Measurements from ENCODE around the gene TPCN2.

Gene TPCN2

GRCh38 chr11:69003866-69004367 is 44.8 kb upstream of the TPCN2 start:
- H3K36me3 ChIP-seq (ENCODE audit: low read length): no peaks in the 10 kb centered on the region
- H3K9ac ChIP-seq (ENCODE audit: low read length): no peak overlapping the region
- H3K4me3 ChIP-seq (ENCODE audit: insufficient read depth, low read length, poor library complexity, severe bottlenecking): no peak overlapping the region
- H3K9me3 ChIP-seq (ENCODE audit: insufficient read depth, low read length): no peaks in the 10 kb centered on the region
- no peaks in the 10 kb centered on the region for H4K20me1 ChIP-seq (ENCODE audit: low read depth, low read length)
- H3K4me2 ChIP-seq (ENCODE audit: low read depth, low read length, poor library complexity, severe bottlenecking): no peak overlapping the region
- H3K79me2 ChIP-seq (ENCODE audit: insufficient read depth, low read length): no peaks in the 10 kb centered on the region
- H3K27ac ChIP-seq (ENCODE audit: low read depth, low read length): no peak overlapping the region
- H2AFZ ChIP-seq (ENCODE audit: low read depth, low read length, severe bottlenecking): no peak overlapping the region
- no peak for TF ChIP-seq EZH2phosphoT487 (conservative IDR thresholded peaks at IDR 0.05; ENCODE audit: low read length)
- TF ChIP-seq CTCF (IDR thresholded peaks at IDR 0.05; ENCODE audit: insufficient read depth, low read length, poor library complexity, severe bottlenecking): no peak
- no peaks in the 10 kb centered on the region for H3K27me3 ChIP-seq (ENCODE audit: low read length)
- no peaks in the 10 kb centered on the region for H3K9me2 ChIP-seq (replicated peaks; ENCODE audit: insufficient read depth, low read length)
- H3F3A ChIP-seq (ENCODE audit: insufficient read depth): no peaks in the 10 kb centered on the region

- TF ChIP-seq CTCF (IDR thresholded peaks at IDR 0.05; ENCODE audit: insufficient read depth, low read length, poor library complexity, severe bottlenecking): no peak
- TF ChIP-seq EZH2phosphoT487 (conservative IDR thresholded peaks at IDR 0.05; ENCODE audit: low read length): no peak
- Histone ChIP-seq H3K36me3 (ENCODE audit: low read length) (no peaks in the 10 kb centered on the region), H3K4me3 (ENCODE audit: insufficient read depth, low read length, poor library complexity, severe bottlenecking) (no peak overlapping the region), H3K27ac (ENCODE audit: low read depth, low read length) (no peak overlapping the region), H3K4me2 (ENCODE audit: low read depth, low read length, poor library complexity, severe bottlenecking) (no peak overlapping the region), H3F3A (ENCODE audit: insufficient read depth) (no peaks in the 10 kb centered on the region), H3K9me3 (ENCODE audit: insufficient read depth, low read length) (no peaks in the 10 kb centered on the region), H2AFZ (ENCODE audit: low read depth, low read length, severe bottlenecking) (no peak overlapping the region), H3K27me3 (ENCODE audit: low read length) (no peaks in the 10 kb centered on the region), H4K20me1 (ENCODE audit: low read depth, low read length) (no peaks in the 10 kb centered on the region), H3K79me2 (ENCODE audit: insufficient read depth, low read length) (no peaks in the 10 kb centered on the region), H3K9me2 (replicated peaks; ENCODE audit: insufficient read depth, low read length) (no peaks in the 10 kb centered on the region), H3K9ac (ENCODE audit: low read length) (no peak overlapping the region)
Measured at GRCh38 chr11:69004411-69005182, 44.1 kb upstream of the TPCN2 start.

- Histone ChIP-seq H3K9me2 (replicated peaks; ENCODE audit: insufficient read depth, low read length) (no peaks in the 10 kb centered on the region), H3K79me2 (ENCODE audit: insufficient read depth, low read length) (no peaks in the 10 kb centered on the region), H3K4me3 (ENCODE audit: insufficient read depth, low read length, poor library complexity, severe bottlenecking) (no peak overlapping the region), H3K36me3 (ENCODE audit: low read length) (no peaks in the 10 kb centered on the region), H3K9me3 (ENCODE audit: insufficient read depth, low read length) (no peaks in the 10 kb centered on the region), H3F3A (ENCODE audit: insufficient read depth) (no peaks in the 10 kb centered on the region), H4K20me1 (ENCODE audit: low read depth, low read length) (no peaks in the 10 kb centered on the region), H3K9ac (ENCODE audit: low read length) (no peak overlapping the region), H3K27me3 (ENCODE audit: low read length) (no peaks in the 10 kb centered on the region), H2AFZ (ENCODE audit: low read depth, low read length, severe bottlenecking) (no peak overlapping the region), H3K4me2 (ENCODE audit: low read depth, low read length, poor library complexity, severe bottlenecking) (no peak overlapping the region), H3K27ac (ENCODE audit: low read depth, low read length) (no peak overlapping the region)
- TF ChIP-seq EZH2phosphoT487 (conservative IDR thresholded peaks at IDR 0.05; ENCODE audit: low read length) (no peak), CTCF (IDR thresholded peaks at IDR 0.05; ENCODE audit: insufficient read depth, low read length, poor library complexity, severe bottlenecking) (no peak)
Measured at GRCh38 chr11:69005183-69005630, 43.5 kb upstream of the TPCN2 start.

Data from SU-DHL-6 (cell line).